Measurements from ENCODE around the gene ACTR6.

ACTR6 gene

DNA sequence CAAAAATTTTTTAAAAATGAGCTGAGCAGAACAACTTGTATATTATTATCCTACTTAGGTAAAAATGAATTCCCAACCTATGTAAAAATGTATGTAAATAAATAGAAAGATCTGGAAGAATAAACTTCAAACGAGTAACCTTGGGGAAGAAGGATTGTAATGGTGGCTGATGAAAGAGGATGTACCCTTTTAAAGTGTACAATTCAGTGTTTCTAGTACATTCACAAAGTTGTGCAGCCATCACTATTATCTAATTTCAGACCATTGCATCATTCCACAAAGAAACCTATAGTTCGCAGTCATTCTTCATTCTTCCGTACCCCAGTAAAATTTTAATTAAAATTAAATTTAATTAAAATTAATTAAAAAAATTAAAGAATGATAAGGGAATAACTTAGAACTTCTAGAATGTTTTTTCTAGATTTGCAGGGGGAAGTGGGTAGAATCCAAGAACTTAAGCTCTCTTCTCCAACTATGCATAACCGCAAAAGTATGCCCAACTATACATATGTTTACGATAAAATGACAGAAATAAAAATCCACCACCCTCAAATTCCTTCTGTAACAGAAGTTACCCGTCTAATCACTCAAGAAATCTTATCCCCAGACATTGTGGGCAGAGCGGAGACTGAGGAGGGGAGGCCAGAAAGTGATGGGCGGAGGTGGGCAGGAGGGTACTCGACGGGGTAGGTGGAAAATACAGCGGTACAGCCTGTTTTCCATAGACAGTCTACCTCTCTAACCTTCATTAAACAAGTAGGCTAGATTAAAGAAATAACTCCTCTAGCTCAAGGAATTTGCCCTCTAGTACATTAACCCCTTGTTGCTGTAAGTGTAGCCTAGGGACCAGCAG lies 65.3 kb downstream of the ACTR6 start:
- H3F3A ChIP-seq (ENCODE audit: insufficient read depth, low read length), result no peaks in the 10 kb centered on the region
- peaks cover 27% of the 10 kb centered on the region for H3K4me1 ChIP-seq (ENCODE audit: insufficient read depth, low read length, severe bottlenecking)
- H3K9me3 ChIP-seq (ENCODE audit: low read length), result no peaks in the 10 kb centered on the region
- H3K9me2 ChIP-seq (ENCODE audit: low read depth, low read length), result no peaks in the 10 kb centered on the region
- TF ChIP-seq EZH2 (IDR thresholded peaks at IDR 0.05; ENCODE audit: borderline replicate concordance, low read length), result no peak
- TF ChIP-seq, protein P1, sequence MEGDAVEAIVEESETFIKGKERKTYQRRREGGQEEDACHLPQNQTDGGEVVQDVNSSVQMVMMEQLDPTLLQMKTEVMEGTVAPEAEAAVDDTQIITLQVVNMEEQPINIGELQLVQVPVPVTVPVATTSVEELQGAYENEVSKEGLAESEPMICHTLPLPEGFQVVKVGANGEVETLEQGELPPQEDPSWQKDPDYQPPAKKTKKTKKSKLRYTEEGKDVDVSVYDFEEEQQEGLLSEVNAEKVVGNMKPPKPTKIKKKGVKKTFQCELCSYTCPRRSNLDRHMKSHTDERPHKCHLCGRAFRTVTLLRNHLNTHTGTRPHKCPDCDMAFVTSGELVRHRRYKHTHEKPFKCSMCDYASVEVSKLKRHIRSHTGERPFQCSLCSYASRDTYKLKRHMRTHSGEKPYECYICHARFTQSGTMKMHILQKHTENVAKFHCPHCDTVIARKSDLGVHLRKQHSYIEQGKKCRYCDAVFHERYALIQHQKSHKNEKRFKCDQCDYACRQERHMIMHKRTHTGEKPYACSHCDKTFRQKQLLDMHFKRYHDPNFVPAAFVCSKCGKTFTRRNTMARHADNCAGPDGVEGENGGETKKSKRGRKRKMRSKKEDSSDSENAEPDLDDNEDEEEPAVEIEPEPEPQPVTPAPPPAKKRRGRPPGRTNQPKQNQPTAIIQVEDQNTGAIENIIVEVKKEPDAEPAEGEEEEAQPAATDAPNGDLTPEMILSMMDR (IDR thresholded peaks at IDR 0.05; ENCODE audit: low read length), result no peak
- no peak overlapping the region for H3K27ac ChIP-seq (ENCODE audit: low read depth, low read length, poor library complexity, severe bottlenecking)
- peak overlapping the region; percentile 88 for H3K4me2 ChIP-seq (ENCODE audit: low read length)
- H3K27me3 ChIP-seq (ENCODE audit: insufficient read depth, low read length), result no peaks in the 10 kb centered on the region
- H3K4me3 ChIP-seq (ENCODE audit: low read depth, low read length, poor library complexity, severe bottlenecking), result peak overlapping the region; percentile 81
- 0 out of 2 replicates have a peak, but pooled peaks cover 2% of the 10 kb centered on the region for H4K20me1 ChIP-seq (ENCODE audit: insufficient read depth, low read length)
- H3K36me3 ChIP-seq (ENCODE audit: insufficient read depth, low read length), result no peaks in the 10 kb centered on the region
- H3K79me2 ChIP-seq (ENCODE audit: insufficient read depth, low read length), result peaks cover 25% of the 10 kb centered on the region
- peak overlapping the region; percentile 74 for H3K9ac ChIP-seq (ENCODE audit: low read length)
- H2AFZ ChIP-seq (ENCODE audit: low read length), result peak overlapping the region; percentile 23; the same call in 1 of the 2 replicates

DNA sequence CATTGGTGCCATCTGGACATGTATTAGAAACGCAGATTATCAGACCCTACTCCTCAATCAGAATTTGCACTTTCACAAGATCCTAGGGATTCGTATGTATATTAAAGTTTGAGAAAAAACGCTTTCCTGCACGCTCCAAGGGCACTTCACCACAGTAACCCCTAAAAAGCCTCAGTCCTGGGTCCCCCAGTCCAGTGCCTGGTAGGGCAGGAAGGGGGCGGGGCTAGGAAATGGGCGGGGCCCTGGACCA lies 65.9 kb downstream of the ACTR6 start:
- peaks cover 30% of the 10 kb centered on the region for H3K79me2 ChIP-seq (ENCODE audit: insufficient read depth, low read length)
- H3K9me3 ChIP-seq (ENCODE audit: low read length), result no peaks in the 10 kb centered on the region
- 0 out of 2 replicates have a peak, but pooled peaks cover 2% of the 10 kb centered on the region for H4K20me1 ChIP-seq (ENCODE audit: insufficient read depth, low read length)
- H3K27ac ChIP-seq (ENCODE audit: low read depth, low read length, poor library complexity, severe bottlenecking), result peak overlapping the region; percentile 55
- peak overlapping the region; percentile 81 for H3K4me3 ChIP-seq (ENCODE audit: low read depth, low read length, poor library complexity, severe bottlenecking)
- no peaks in the 10 kb centered on the region for H3K9me2 ChIP-seq (ENCODE audit: low read depth, low read length)
- H3F3A ChIP-seq (ENCODE audit: insufficient read depth, low read length), result no peaks in the 10 kb centered on the region
- peak overlapping the region; percentile 23; the same call in 1 of the 2 replicates for H2AFZ ChIP-seq (ENCODE audit: low read length)
- no peaks in the 10 kb centered on the region for H3K36me3 ChIP-seq (ENCODE audit: insufficient read depth, low read length)
- no peaks in the 10 kb centered on the region for H3K27me3 ChIP-seq (ENCODE audit: insufficient read depth, low read length)
- TF ChIP-seq, protein P1 (IDR thresholded peaks at IDR 0.05; ENCODE audit: low read length), result no peak
- no peak for TF ChIP-seq EZH2 (IDR thresholded peaks at IDR 0.05; ENCODE audit: borderline replicate concordance, low read length)
- peaks cover 27% of the 10 kb centered on the region for H3K4me1 ChIP-seq (ENCODE audit: insufficient read depth, low read length, severe bottlenecking)
- H3K9ac ChIP-seq (ENCODE audit: low read length), result peak overlapping the region; percentile 74
- H3K4me2 ChIP-seq (ENCODE audit: low read length), result peak overlapping the region; percentile 88

DNA sequence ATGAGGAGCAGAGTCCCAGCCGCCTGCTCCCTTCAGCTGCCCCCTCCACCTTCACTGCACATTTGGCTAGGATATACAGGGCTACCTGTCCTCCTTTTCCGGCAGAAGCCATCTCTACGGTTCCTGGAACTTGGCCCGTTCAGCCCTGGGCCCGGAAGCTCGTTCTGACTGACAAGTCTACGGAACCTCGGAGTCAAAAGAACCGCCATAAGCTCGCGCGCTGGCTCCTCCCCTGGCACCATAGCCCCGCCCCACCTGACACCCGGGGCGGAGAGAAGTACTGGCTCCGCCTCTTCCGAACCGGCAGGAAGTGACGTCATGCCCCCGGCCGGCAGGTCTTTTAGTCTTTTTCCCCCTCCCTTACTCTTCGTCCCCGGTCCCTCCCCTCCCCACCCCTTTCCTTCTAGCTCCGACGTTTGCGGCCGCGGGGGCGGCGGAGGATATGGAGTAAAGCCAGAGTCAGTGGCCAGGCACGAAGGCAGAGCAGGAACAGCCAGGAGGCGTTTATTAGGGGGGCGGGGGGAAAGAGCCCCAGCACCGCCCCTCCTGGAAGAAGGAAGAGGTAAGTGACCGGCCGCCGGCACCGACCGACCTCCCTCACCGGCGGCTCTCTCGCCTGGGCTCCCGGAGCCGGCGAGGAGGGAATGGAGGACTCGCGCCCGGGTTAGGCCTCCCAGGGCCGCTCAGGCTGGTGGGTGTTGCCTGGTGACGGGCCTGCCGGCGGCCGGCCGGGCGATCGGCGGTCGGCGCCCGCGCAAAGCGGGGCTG lies 66.4 kb downstream of the ACTR6 start, which contains the start of the genes DEPDC4 and SCYL2:
Gene DEPDC4, minus strand, starts transcription at position 245 of the 768 bp plus-strand sequence. Its CDS starts 3 bp downstream, at position 242.
Gene SCYL2, plus strand, starts transcription at position 343 of the 768 bp plus-strand sequence. CDS start 15,794 bp downstream, outside the sequence.
- Histone ChIP-seq H3K27ac (ENCODE audit: low read depth, low read length, poor library complexity, severe bottlenecking) (peak within 1 kb of the TSS; percentile 55), H3K79me2 (ENCODE audit: insufficient read depth, low read length) (peaks cover 31% of the 10 kb centered on the region), H4K20me1 (ENCODE audit: insufficient read depth, low read length) (0 out of 2 replicates have a peak, but pooled peaks cover 2% of the 10 kb centered on the region), H3K4me1 (ENCODE audit: insufficient read depth, low read length, severe bottlenecking) (peaks cover 27% of the 10 kb centered on the region), H3K27me3 (ENCODE audit: insufficient read depth, low read length) (no peaks in the 10 kb centered on the region), H3K4me3 (ENCODE audit: low read depth, low read length, poor library complexity, severe bottlenecking) (peak within 1 kb of the TSS; percentile 81), H3K9me2 (ENCODE audit: low read depth, low read length) (no peaks in the 10 kb centered on the region), H2AFZ (ENCODE audit: low read length) (peak within 1 kb of the TSS; percentile 23; the same call in 1 of the 2 replicates), H3K36me3 (ENCODE audit: insufficient read depth, low read length) (0 out of 2 replicates have a peak, but pooled peaks cover 2% of the 10 kb centered on the region), H3F3A (ENCODE audit: insufficient read depth, low read length) (no peaks in the 10 kb centered on the region), H3K9ac (ENCODE audit: low read length) (peak within 1 kb of the TSS; percentile 74), H3K4me2 (ENCODE audit: low read length) (peak within 1 kb of the TSS; percentile 88), H3K9me3 (ENCODE audit: low read length) (no peaks in the 10 kb centered on the region)
- TF ChIP-seq, protein P1 (IDR thresholded peaks at IDR 0.05; ENCODE audit: low read length), result no peak
- no peak for TF ChIP-seq EZH2 (IDR thresholded peaks at IDR 0.05; ENCODE audit: borderline replicate concordance, low read length)
